ENCODE measurements around the gene C2CD3. TPM values are rescaled to one million over a fixed set of nuclear protein-coding genes. Genes with fewer than 3 reads are reported as not detected.
"Not testable (repeated sequence)": the region's sequence is repeated elsewhere in the genome, so short reads cannot be mapped to it uniquely, and the experiment has no call there.

The C2CD3 gene
- total RNA-seq, 2 experiments from 2014 or later, result 24.9 to 25.3 TPM

DNA sequence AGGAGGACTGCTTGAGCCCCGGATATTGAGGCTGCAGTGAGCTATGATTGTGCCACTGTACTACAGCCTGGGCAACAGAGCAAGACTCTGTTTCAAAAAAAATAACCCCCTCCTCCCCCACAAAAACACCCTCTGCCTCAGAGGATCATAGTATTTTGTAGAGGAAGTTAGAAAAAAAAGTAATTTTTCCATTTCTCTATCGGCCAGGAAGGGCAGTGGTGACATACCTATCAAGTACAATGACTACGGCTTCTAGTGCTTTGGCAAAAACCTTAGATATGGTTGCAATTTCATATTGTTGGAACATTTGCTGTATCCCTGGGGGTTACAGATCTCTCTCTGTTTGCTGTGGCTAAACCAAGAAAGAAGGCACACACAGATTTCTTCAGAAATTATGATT, 28.9 kb downstream of the C2CD3 start:
- peaks cover 17% of the 10 kb centered on the region for H3K36me3 Mint-ChIP-seq
- DNase-seq, result no peak
- no peak overlapping the region for H3K4me3 Mint-ChIP-seq
- H3K9me3 Mint-ChIP-seq, result no peaks in the 10 kb centered on the region
- peaks cover 6% of the 10 kb centered on the region for H3K4me1 Mint-ChIP-seq
- no peaks in the 10 kb centered on the region for H3K27me3 Mint-ChIP-seq
- H3K27ac Mint-ChIP-seq, result no peak overlapping the region

- H3K27me3 Mint-ChIP-seq, result no peaks in the 10 kb centered on the region
- no peaks in the 10 kb centered on the region for H3K9me3 Mint-ChIP-seq
- no peak overlapping the region for H3K4me3 Mint-ChIP-seq
These were observed 29.5 kb downstream of the C2CD3 start for GRCh38 chr11:74141241-74141695.

GRCh38 chr11:74139919-74140431, 30.8 kb downstream of the C2CD3 start:
- not testable (repeated sequence) for H3K9me3 Mint-ChIP-seq, H3K4me1 Mint-ChIP-seq, DNase-seq, H3K27ac Mint-ChIP-seq, H3K4me3 Mint-ChIP-seq, H3K27me3 Mint-ChIP-seq
- H3K36me3 Mint-ChIP-seq, result peaks cover 18% of the 10 kb centered on the region

More at GRCh38 chr11:74141241-74141695, 29.5 kb downstream of the C2CD3 start:
- no peak for DNase-seq
- H3K27ac Mint-ChIP-seq, result no peak overlapping the region
- peaks cover 17% of the 10 kb centered on the region for H3K36me3 Mint-ChIP-seq
- peaks cover 6% of the 10 kb centered on the region for H3K4me1 Mint-ChIP-seq

DNA sequence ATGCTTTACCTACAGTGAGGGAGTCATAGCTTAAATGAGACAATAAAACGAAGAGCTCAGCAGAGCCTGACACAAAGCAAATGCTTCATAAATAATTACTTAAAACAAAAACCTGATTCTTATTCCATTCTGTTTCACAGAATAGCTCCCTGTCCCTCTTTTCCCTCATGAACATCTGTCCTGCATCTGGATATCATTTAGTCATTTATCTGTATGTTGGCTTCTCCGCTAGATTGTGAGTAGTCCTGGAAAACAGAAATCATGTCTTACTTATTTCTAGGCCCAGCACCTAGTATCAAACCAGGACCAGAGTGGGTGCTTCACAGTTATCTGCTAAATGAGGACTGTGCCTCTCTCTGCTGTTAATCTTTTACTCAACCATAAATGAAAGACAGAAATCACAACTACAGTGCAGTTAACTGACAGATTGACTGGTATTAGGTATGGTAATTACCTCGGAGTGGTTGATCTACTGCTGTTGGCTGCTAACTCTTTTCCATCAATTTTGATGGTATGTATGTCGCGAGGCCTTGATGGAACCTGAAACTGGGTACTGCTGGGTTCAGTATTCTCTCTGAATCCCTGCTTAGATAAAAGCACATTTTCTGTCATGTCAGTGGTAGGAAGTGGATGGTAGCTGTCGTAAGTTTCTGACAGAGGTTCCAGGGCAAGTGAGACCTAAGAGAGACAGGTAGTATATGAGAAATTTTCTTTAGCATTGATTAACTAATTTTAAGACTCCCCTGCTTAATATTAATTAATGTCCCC, 31.5 kb downstream of the C2CD3 start:
- H3K36me3 Mint-ChIP-seq, result peaks cover 15% of the 10 kb centered on the region
- H3K27ac Mint-ChIP-seq, result no peak overlapping the region
- H3K9me3 Mint-ChIP-seq, result no peaks in the 10 kb centered on the region
- DNase-seq, result no peak
- peaks cover 3% of the 10 kb centered on the region for H3K4me1 Mint-ChIP-seq
- H3K4me3 Mint-ChIP-seq, result no peak overlapping the region
- no peaks in the 10 kb centered on the region for H3K27me3 Mint-ChIP-seq

- Mint-ChIP-seq H3K9me3 (no peaks in the 10 kb centered on the region), H3K27ac (no peak overlapping the region), H3K36me3 (peaks cover 15% of the 10 kb centered on the region), H3K27me3 (no peaks in the 10 kb centered on the region), H3K4me1 (no peaks in the 10 kb centered on the region), H3K4me3 (no peak overlapping the region)
- no peak for DNase-seq
These were observed 32.2 kb downstream of the C2CD3 start for GRCh38 chr11:74138572-74138971.

GRCh38 chr11:74138021-74138420, 32.8 kb downstream of the C2CD3 start:
- H3K27me3 Mint-ChIP-seq, result no peaks in the 10 kb centered on the region
- peaks cover 15% of the 10 kb centered on the region for H3K36me3 Mint-ChIP-seq
- no peak overlapping the region for H3K4me3 Mint-ChIP-seq
- no peak for DNase-seq
- H3K4me1 Mint-ChIP-seq, result no peaks in the 10 kb centered on the region
- H3K27ac Mint-ChIP-seq, result no peak overlapping the region
- H3K9me3 Mint-ChIP-seq, result no peaks in the 10 kb centered on the region

- H3K36me3 Mint-ChIP-seq, result peaks cover 36% of the 10 kb centered on the region
- H3K4me3 Mint-ChIP-seq, result no peak overlapping the region
- H3K27me3 Mint-ChIP-seq, result no peaks in the 10 kb centered on the region
- no peaks in the 10 kb centered on the region for H3K4me1 Mint-ChIP-seq
- H3K9me3 Mint-ChIP-seq, result no peaks in the 10 kb centered on the region
- no peak for DNase-seq
- H3K27ac Mint-ChIP-seq, result no peak overlapping the region
These were observed 35.5 kb downstream of the C2CD3 start for GRCh38 chr11:74135127-74135840.

DNA sequence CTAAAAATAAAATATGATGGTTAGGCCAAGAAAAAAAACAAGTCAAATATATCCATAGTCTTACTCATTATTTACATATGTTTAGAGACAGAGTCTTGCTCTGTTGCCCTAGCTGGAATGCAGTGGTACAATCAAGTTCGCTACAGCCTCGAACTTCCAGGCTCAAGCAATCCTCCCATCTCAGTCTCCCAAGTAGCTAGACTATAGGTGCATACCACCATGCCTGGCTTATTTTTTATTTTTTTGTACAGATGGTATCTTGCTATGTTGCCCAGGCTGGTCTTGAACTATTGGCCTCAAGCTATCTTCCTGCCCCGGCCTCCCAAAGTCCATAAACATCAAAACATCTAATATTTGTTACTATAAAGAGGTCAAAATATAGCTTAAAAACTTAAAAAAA, 36.1 kb downstream of the C2CD3 start:
- H3K36me3 Mint-ChIP-seq, result peaks cover 40% of the 10 kb centered on the region
- H3K27ac Mint-ChIP-seq, result no peak overlapping the region
- DNase-seq, result no peak
- no peaks in the 10 kb centered on the region for H3K27me3 Mint-ChIP-seq
- no peaks in the 10 kb centered on the region for H3K9me3 Mint-ChIP-seq
- H3K4me1 Mint-ChIP-seq, result no peaks in the 10 kb centered on the region
- H3K4me3 Mint-ChIP-seq, result no peak overlapping the region

GRCh38 chr11:74133436-74133835, 37.4 kb downstream of the C2CD3 start:
- Mint-ChIP-seq H3K4me3 (no peak overlapping the region), H3K9me3 (no peaks in the 10 kb centered on the region), H3K4me1 (no peaks in the 10 kb centered on the region), H3K27me3 (no peaks in the 10 kb centered on the region), H3K27ac (no peak overlapping the region), H3K36me3 (peaks cover 36% of the 10 kb centered on the region)
- DNase-seq, result no peak

DNA sequence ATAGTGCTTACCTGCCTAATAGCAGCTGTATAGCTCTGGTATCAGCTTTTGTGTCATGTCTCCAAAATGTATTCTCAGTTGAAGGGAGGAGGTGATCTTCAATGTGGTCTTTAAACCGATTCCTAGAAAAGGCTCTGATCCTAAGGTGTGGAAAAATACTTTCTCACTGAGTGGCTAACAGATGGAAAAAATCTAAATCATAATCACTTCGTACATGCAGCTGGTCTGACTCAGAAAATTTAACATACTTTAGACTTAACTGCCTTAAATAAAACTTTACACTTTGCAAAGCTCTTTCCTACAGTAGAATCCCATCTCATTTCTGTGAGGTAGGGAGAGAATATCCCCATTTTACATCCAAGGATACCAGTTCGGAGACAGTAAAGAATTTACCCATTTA, 38.0 kb downstream of the C2CD3 start:
- no peaks in the 10 kb centered on the region for H3K4me1 Mint-ChIP-seq
- no peak overlapping the region for H3K4me3 Mint-ChIP-seq
- H3K27ac Mint-ChIP-seq, result no peak overlapping the region
- no peaks in the 10 kb centered on the region for H3K27me3 Mint-ChIP-seq
- H3K9me3 Mint-ChIP-seq, result no peaks in the 10 kb centered on the region
- H3K36me3 Mint-ChIP-seq, result peaks cover 33% of the 10 kb centered on the region
- DNase-seq, result no peak

GRCh38 chr11:74129121-74129520, 41.7 kb downstream of the C2CD3 start:
- not testable (repeated sequence) for H3K4me1 Mint-ChIP-seq, H3K9me3 Mint-ChIP-seq, H3K27ac Mint-ChIP-seq, H3K4me3 Mint-ChIP-seq, DNase-seq, H3K27me3 Mint-ChIP-seq
- H3K36me3 Mint-ChIP-seq, result peaks cover 27% of the 10 kb centered on the region

DNA sequence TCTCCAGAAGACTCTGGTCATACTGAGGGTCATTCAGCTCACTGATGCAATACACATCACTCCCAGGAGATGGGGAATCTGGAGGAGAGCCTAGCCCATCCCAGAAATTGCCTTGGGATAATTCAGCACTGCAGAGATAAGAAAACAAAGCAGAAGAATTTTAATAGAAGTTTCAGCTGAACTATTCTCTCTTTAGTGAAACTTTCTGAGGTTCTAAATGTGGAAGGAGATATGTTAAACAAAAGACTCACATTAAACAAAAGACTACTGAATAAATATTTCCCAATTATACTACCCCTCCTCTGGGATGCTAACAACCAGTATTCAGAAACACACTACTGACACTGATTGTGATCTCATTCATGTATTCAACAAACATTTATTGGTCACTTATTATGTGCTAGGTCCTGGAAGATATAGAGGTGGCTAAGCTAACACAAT, 47.8 kb downstream of the C2CD3 start:
- no peak overlapping the region for H3K27ac Mint-ChIP-seq
- H3K4me3 Mint-ChIP-seq, result no peak overlapping the region
- no peaks in the 10 kb centered on the region for H3K27me3 Mint-ChIP-seq
- H3K36me3 Mint-ChIP-seq, result peaks cover 17% of the 10 kb centered on the region
- H3K9me3 Mint-ChIP-seq, result no peaks in the 10 kb centered on the region
- DNase-seq, result no peak
- H3K4me1 Mint-ChIP-seq, result no peaks in the 10 kb centered on the region

DNA sequence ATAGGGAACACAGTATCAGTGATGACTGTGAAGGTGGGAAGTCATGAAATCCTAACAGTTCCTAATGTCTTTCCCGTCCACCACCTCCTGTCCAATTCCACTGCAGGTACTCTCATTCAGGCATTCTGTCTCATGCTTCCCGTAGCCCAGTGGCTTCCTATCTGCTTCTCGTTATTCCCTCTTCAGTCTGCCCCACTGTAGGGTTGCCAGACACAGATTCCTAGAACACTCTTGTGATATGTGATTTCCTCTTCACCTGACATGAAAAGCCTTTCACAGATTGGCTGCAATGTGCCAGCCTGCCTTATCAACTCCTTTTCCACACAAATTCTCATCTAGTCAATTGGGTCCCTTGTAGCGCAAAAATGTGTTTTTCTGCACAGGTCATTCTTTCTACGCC, 49.0 kb downstream of the C2CD3 start:
- Mint-ChIP-seq H3K4me3 (no peak overlapping the region), H3K27ac (no peak overlapping the region), H3K9me3 (no peaks in the 10 kb centered on the region), H3K36me3 (peaks cover 19% of the 10 kb centered on the region), H3K4me1 (no peaks in the 10 kb centered on the region), H3K27me3 (no peaks in the 10 kb centered on the region)
- no peak for DNase-seq

- H3K4me3 Mint-ChIP-seq, DNase-seq, H3K4me1 Mint-ChIP-seq, H3K9me3 Mint-ChIP-seq, H3K27me3 Mint-ChIP-seq, H3K27ac Mint-ChIP-seq: not testable (repeated sequence)
- H3K36me3 Mint-ChIP-seq, result peaks cover 27% of the 10 kb centered on the region
These were observed 50.4 kb downstream of the C2CD3 start for GRCh38 chr11:74120260-74121035.

GRCh38 chr11:74116719-74117118, 54.1 kb downstream of the C2CD3 start:
- Mint-ChIP-seq H3K27me3 (no peaks in the 10 kb centered on the region), H3K36me3 (peaks cover 49% of the 10 kb centered on the region), H3K27ac (no peak overlapping the region), H3K4me1 (no peaks in the 10 kb centered on the region), H3K4me3 (no peak overlapping the region), H3K9me3 (peaks cover 2% of the 10 kb centered on the region)
- DNase-seq, result no peak

Data from activated naive CD8-positive, alpha-beta T cell treated with anti-CD3 and anti-CD28 coated beads for 36 hours (primary cell).